ENCODE measurements around the gene QPRT.
A peak's percentile ranks its signal among the peaks of the same experiment; 100 is the strongest.
"Not testable (repeated sequence)": the region's sequence is repeated elsewhere in the genome, so short reads cannot be mapped to it uniquely, and the experiment has no call there.

QPRT gene

GRCh38 chr16:29663016-29663806 is 15.8 kb upstream of the QPRT start, which contains the start of gene SPN:
Gene SPN (plus strand): TSS chr16:29663247. CDS start chr16:29663729, 482 bp downstream.
- DNase-seq = peak; percentile 45 to 63

GRCh38 chr16:29663807-29664090 is 15.2 kb upstream of the QPRT start:
- no peak for DNase-seq

GRCh38 chr16:29664091-29664921 is 14.7 kb upstream of the QPRT start:
- no peak for DNase-seq

GRCh38 chr16:29665294-29666077 is 13.5 kb upstream of the QPRT start:
- DNase-seq = no peak

GRCh38 chr16:29667322-29667610 is 11.7 kb upstream of the QPRT start:
- not testable (repeated sequence) for DNase-seq

- no peak for DNase-seq
Measured at GRCh38 chr16:29667755-29668154, 11.2 kb upstream of the QPRT start.

GRCh38 chr16:29668267-29668666 is 10.7 kb upstream of the QPRT start:
- DNase-seq = no peak

- DNase-seq = no peak
Measured at GRCh38 chr16:29673501-29673900, 5.5 kb upstream of the QPRT start.

GRCh38 chr16:29674188-29674587 is 4.8 kb upstream of the QPRT start:
- DNase-seq = peak; percentile 44 to 54

GRCh38 chr16:29675811-29676643 is 3.0 kb upstream of the QPRT start:
- peak; percentile 73 to 77 for DNase-seq

GRCh38 chr16:29676989-29677785 is 1.8 kb upstream of the QPRT start:
- DNase-seq = no peak

- DNase-seq = no peak
Measured at GRCh38 chr16:29680180-29680598, 1.2 kb downstream of the QPRT start.

- no peak for DNase-seq
Measured at GRCh38 chr16:29683543-29684090, 4.6 kb downstream of the QPRT start.

- DNase-seq = no peak
Measured at GRCh38 chr16:29684679-29685078, 5.7 kb downstream of the QPRT start.

- peak; percentile 60 to 62 for DNase-seq
Measured at GRCh38 chr16:29686740-29687332, 7.9 kb downstream of the QPRT start.

- no peak for DNase-seq
Measured at GRCh38 chr16:29687755-29688154, 8.8 kb downstream of the QPRT start.

- DNase-seq = no peak
Measured at GRCh38 chr16:29688172-29688571, 9.2 kb downstream of the QPRT start.

GRCh38 chr16:29689490-29690351 is 10.7 kb downstream of the QPRT start:
- not testable (repeated sequence) for DNase-seq

GRCh38 chr16:29692606-29693005 is 13.6 kb downstream of the QPRT start:
- not testable (repeated sequence) for DNase-seq

Measured in Kasumi-1 (cell line).